Cardiac muscle cell (in vitro differentiated cells and primary cell): ENCODE measurements around the gene METTL8. TPM values are rescaled to one million over a fixed set of nuclear protein-coding genes. Genes with fewer than 3 reads are reported as not detected.

Experiments used
- DNase-seq, 2 donors: peaks; one replicate each; pipeline versions ENCODE4 v3.0.0 to v3.0.0-alpha.2; 2010 to 2017; ENCODE audit warnings: low read depth in 1 of 2, low spot score in 1 of 2
- H3K27ac ChIP-seq: fragments of 200-600 bp; sonication (generic); 2 replicates; pipeline ENCODE4 v1.5.1; 2016
- H3K27me3 ChIP-seq: fragments of 200-600 bp; sonication (generic); 2 replicates; pipeline ENCODE4 v1.6.0; 2016; ENCODE audit warnings: control low read depth
- H3K36me3 ChIP-seq: fragments of 200-600 bp; sonication (generic); 2 replicates; pipeline ENCODE4 v1.5.1; 2016; ENCODE audit warnings: control low read depth
- H3K4me1 ChIP-seq: fragments of 200-600 bp; sonication (generic); 2 replicates; pipeline ENCODE4 v1.8.1; 2017; ENCODE audit warnings: low read depth, mild to moderate bottlenecking, mixed run types
- H3K4me3 ChIP-seq: fragments of 200-600 bp; sonication (generic); 2 replicates; pipeline ENCODE4 v1.5.1; 2016; ENCODE audit warnings: mild to moderate bottlenecking
- H3K9me3 ChIP-seq: fragments of 200-600 bp; sonication (generic); 2 replicates; pipeline ENCODE4 v1.5.1; 2017; ENCODE audit warnings: low read depth, mild to moderate bottlenecking, control low read depth
- polyA plus RNA-seq: library from polyadenylated mRNA; unstranded; fragments of >200 nt; fragmentation: Nextera tagmentation; extraction: Ambion mirVana; gene quantifications from 2 replicates; pipeline ENCODE4 v1.2.1, GENCODE V29; 2016
- total RNA-seq: library from RNA; depleted of rRNA; stranded (reverse); fragments of >200 nt; gene quantifications from 2 replicates; pipeline ENCODE4 v1.2.3, GENCODE V29; 2016
- TF ChIP-seq, protein P1 (sequence below): IDR thresholded peaks from 2 replicates; pipeline ENCODE4 v1.5.1; 2012; ENCODE audit warnings: low read depth, mild to moderate bottlenecking, low read length

METTL8 gene
- total and polyA plus RNA-seq, 2 experiments from 2014 or later: 12.4 to 15.5 TPM

DNA sequence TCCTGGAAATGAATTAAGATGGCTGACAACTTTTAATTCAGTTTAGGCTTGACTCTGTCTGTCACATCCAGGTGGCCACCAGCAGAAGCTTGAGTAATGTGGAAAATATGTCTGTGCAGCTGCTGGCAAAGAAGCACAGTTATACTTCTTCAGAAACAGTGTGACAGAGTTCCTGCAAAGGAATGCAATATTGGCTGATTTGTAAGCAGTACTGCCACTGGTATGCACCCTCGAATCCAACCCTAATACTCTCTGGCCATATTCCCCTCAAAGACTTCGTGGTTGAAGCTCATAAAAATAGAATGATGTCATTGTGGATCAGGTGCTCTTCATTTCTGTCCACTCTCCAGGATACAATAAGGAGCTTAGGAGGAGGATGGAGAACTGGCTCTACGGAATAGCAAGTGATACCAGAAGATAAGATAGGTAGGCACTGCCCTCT, 86.2 kb downstream of the METTL8 start:
- H3K36me3 ChIP-seq: no peaks in the 10 kb centered on the region
- peak; percentile 8 to 63 for DNase-seq
- peak overlapping the region; percentile 25 for H3K27ac ChIP-seq
- H3K4me3 ChIP-seq: no peak overlapping the region
- H3K9me3 ChIP-seq: no peaks in the 10 kb centered on the region
- no peaks in the 10 kb centered on the region for H3K27me3 ChIP-seq
- H3K4me1 ChIP-seq: peaks cover 12% of the 10 kb centered on the region
- TF ChIP-seq, protein P1, sequence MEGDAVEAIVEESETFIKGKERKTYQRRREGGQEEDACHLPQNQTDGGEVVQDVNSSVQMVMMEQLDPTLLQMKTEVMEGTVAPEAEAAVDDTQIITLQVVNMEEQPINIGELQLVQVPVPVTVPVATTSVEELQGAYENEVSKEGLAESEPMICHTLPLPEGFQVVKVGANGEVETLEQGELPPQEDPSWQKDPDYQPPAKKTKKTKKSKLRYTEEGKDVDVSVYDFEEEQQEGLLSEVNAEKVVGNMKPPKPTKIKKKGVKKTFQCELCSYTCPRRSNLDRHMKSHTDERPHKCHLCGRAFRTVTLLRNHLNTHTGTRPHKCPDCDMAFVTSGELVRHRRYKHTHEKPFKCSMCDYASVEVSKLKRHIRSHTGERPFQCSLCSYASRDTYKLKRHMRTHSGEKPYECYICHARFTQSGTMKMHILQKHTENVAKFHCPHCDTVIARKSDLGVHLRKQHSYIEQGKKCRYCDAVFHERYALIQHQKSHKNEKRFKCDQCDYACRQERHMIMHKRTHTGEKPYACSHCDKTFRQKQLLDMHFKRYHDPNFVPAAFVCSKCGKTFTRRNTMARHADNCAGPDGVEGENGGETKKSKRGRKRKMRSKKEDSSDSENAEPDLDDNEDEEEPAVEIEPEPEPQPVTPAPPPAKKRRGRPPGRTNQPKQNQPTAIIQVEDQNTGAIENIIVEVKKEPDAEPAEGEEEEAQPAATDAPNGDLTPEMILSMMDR: no peak

DNA sequence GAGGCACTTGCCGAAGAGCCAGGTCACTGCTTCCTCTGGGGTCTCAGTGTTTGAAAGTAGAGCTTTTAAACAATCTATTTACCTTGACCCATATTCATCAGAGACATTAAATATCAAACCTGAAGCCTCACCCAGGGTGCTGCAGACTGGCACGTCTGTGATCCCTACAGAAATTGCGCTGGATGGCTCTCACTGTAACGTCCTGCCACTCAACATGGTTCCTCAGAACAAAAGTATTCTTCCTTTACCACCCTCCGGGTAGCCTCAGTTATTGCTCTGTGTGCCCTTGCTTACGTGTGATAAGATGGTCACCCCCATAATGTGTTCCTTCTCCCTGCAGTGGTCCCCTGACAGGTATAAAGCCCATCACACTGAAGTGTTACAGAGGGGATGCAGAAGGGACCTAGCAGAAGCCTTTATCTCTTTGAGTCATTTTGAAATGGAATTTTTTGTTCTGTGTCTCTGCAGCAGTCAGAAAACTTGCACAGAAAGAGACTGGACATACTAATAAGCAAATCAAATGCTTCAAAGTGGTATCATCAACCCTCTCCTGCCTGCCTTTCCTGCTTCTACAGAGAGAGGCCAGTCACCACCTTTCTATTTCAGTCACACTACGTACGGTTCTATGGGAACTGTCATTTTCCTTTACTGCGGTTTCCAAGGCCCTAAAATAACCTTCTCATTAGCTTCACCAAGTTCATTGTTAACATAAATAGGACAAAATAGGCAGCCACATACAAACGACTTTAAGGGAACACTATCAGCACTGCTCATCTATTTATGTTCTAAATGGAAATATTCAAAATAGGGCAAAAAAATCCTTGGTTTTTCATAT, 86.8 kb downstream of the METTL8 start:
- Histone ChIP-seq H3K27ac (peak overlapping the region; percentile 25), H3K4me3 (no peak overlapping the region), H3K4me1 (peaks cover 12% of the 10 kb centered on the region), H3K27me3 (no peaks in the 10 kb centered on the region), H3K9me3 (no peaks in the 10 kb centered on the region), H3K36me3 (no peaks in the 10 kb centered on the region)
- DNase-seq: peak in 1 of 2 donors; percentile 23
- TF ChIP-seq, protein P1: no peak

DNA sequence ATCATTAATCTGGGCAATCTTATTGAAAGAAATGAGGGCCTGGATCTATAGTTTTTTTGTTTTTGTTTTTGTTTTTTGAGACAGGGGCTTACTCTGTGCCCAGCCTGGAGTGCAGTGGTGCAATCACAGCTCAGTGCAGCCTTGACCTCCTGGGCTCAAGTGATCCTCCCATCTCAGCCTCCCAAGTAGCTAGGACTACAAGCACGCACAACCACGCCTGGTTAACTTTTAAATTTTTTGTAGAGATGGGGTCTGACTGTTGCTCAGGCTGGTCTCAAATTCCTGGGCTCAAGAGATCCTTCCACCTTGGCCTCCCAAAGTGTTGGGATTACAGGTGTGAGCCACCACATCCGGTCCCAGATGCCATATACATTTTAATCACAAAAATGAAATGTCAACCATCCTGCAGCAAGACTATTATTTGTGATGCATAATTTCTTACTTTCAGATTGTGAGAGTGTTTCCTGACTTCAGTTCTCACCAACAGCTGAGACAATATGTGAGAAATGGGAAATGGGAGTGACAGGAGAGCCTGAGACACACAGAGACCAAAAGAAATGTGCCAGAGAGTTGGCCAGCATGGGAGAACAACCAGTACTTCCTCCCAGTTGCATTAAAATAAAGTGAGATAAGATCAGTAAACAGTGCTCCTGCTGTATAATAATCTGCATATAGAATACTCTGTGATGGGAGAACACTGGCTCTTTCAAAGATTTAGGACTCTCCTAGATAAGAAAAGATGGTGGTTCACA, 87.6 kb downstream of the METTL8 start:
- peak in 1 of 2 donors; percentile 15 for DNase-seq
- Histone ChIP-seq H3K4me1 (peaks cover 12% of the 10 kb centered on the region), H3K9me3 (no peaks in the 10 kb centered on the region), H3K27me3 (no peaks in the 10 kb centered on the region), H3K4me3 (no peak overlapping the region), H3K36me3 (no peaks in the 10 kb centered on the region), H3K27ac (no peak overlapping the region)
- TF ChIP-seq, protein P1: no peak

DNA sequence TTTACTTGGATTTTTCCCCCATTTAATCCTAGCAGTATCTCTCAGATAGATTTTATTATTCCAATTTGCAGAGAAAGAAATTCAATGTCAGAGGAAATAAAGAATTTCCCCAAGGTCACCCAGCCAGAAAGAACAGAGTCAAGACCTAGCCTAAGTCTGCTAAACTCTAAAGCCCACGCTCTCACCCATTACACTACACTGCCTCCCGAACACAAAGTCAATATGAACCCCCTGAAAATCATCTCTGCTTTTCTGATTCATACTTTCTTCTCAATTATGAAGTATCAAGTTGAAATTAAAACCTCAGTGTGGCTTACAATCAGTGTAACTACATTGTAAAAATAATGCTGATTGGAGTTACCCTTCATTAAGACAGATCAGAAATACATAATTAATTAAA, 89.6 kb downstream of the METTL8 start:
- no peaks in the 10 kb centered on the region for H3K9me3 ChIP-seq
- H3K27me3 ChIP-seq: no peaks in the 10 kb centered on the region
- DNase-seq: no peak
- H3K27ac ChIP-seq: no peak overlapping the region
- peaks cover 12% of the 10 kb centered on the region for H3K4me1 ChIP-seq
- H3K4me3 ChIP-seq: no peak overlapping the region
- TF ChIP-seq, protein P1: no peak
- no peaks in the 10 kb centered on the region for H3K36me3 ChIP-seq

DNA sequence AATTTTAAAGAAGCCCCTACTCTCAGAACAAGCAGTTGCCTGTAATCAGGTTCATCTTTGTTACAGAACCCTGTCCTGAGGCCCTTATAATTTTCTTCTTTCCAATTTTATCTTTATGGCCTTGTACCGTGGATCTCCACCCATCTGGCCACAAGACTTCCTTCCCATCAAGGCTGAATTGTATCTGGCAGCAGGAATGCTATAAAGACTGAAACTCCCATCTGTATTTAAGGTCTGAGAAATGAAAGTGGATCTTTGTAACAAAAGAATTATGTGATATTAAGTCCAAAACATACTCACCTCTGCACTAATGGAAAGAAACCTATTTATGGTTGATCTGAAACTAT, 91.8 kb downstream of the METTL8 start:
- TF ChIP-seq, protein P1: no peak
- H3K27me3 ChIP-seq: no peaks in the 10 kb centered on the region
- no peaks in the 10 kb centered on the region for H3K36me3 ChIP-seq
- no peak overlapping the region for H3K4me3 ChIP-seq
- H3K4me1 ChIP-seq: peaks cover 2% of the 10 kb centered on the region
- no peak overlapping the region for H3K27ac ChIP-seq
- no peaks in the 10 kb centered on the region for H3K9me3 ChIP-seq
- DNase-seq: no peak
